Osteocyte (in vitro differentiated cells): ENCODE results near the gene AGFG2. TPM values are rescaled to one million over a fixed set of nuclear protein-coding genes. Genes with fewer than 3 reads are reported as not detected.

Experiments used
- DNase-seq: peaks from one replicate; pipeline ENCODE4 v3.0.0; 2021; ENCODE audit warnings: mixed read lengths; ENCODE audit not compliant: unreplicated experiment; ENCODE audit errors: extremely low spot score
- H3K27ac Mint-ChIP-seq: one replicate; pipeline ENCODE4 v1.8.0; 2021; ENCODE audit warnings: mild to moderate bottlenecking, mixed read lengths; ENCODE audit not compliant: unreplicated experiment
- H3K27me3 Mint-ChIP-seq: one replicate; pipeline ENCODE4 v1.8.0; 2021; ENCODE audit warnings: mixed read lengths; ENCODE audit not compliant: unreplicated experiment
- H3K36me3 Mint-ChIP-seq: one replicate; pipeline ENCODE4 v1.8.0; 2021; ENCODE audit warnings: mixed read lengths; ENCODE audit not compliant: unreplicated experiment
- H3K4me1 Mint-ChIP-seq: one replicate; pipeline ENCODE4 v1.8.0; 2021; ENCODE audit warnings: mixed read lengths; ENCODE audit not compliant: unreplicated experiment
- H3K4me3 Mint-ChIP-seq: one replicate; pipeline ENCODE4 v1.8.0; 2021; ENCODE audit warnings: mild to moderate bottlenecking, moderate library complexity, mixed read lengths; ENCODE audit not compliant: unreplicated experiment
- H3K9me3 Mint-ChIP-seq: one replicate; pipeline ENCODE4 v1.8.0; 2021; ENCODE audit warnings: mixed read lengths; ENCODE audit not compliant: unreplicated experiment
- total RNA-seq: library from RNA; stranded (reverse); gene quantifications from 2 replicates; pipeline ENCODE4 v1.2.1, GENCODE V29; 2021
- TF ChIP-seq, protein P1 (sequence below): fragments of 200-600 bp; sonication (generic); IDR thresholded peaks from 2 replicates; pipeline ENCODE4 v1.5.0; 2021; ENCODE audit warnings: antibody characterized with exemption, mild to moderate bottlenecking, moderate library complexity

AGFG2 gene
- total RNA-seq, 1 donor from 2014 or later: 10.8 TPM

DNA sequence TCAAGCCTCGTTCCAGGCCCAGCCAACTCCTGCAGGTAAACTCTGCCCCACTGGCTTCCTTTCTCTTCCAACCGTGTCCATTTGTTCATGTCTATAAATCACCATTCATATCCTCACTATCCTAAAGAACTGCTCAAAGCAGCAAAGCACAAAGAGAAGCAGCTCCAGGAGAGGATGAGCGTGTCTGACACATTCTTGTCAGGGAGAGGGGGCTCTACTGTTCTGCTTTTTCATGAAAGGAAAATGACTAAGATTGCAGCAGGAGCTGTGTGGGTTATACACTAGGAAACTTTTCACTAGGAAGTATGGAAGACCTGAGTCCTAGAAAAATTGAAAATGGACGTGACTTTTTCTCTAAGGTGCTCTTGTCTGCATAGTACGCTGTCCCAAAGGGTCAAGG lies 16.7 kb downstream of the AGFG2 start:
- DNase-seq: no peak
- H3K4me1 Mint-ChIP-seq: no peaks in the 10 kb centered on the region
- TF ChIP-seq, protein P1, sequence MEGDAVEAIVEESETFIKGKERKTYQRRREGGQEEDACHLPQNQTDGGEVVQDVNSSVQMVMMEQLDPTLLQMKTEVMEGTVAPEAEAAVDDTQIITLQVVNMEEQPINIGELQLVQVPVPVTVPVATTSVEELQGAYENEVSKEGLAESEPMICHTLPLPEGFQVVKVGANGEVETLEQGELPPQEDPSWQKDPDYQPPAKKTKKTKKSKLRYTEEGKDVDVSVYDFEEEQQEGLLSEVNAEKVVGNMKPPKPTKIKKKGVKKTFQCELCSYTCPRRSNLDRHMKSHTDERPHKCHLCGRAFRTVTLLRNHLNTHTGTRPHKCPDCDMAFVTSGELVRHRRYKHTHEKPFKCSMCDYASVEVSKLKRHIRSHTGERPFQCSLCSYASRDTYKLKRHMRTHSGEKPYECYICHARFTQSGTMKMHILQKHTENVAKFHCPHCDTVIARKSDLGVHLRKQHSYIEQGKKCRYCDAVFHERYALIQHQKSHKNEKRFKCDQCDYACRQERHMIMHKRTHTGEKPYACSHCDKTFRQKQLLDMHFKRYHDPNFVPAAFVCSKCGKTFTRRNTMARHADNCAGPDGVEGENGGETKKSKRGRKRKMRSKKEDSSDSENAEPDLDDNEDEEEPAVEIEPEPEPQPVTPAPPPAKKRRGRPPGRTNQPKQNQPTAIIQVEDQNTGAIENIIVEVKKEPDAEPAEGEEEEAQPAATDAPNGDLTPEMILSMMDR: no peak
- no peaks in the 10 kb centered on the region for H3K27me3 Mint-ChIP-seq
- H3K4me3 Mint-ChIP-seq: no peak overlapping the region
- H3K27ac Mint-ChIP-seq: no peak overlapping the region
- H3K9me3 Mint-ChIP-seq: no peaks in the 10 kb centered on the region
- peaks cover 6% of the 10 kb centered on the region for H3K36me3 Mint-ChIP-seq

DNA sequence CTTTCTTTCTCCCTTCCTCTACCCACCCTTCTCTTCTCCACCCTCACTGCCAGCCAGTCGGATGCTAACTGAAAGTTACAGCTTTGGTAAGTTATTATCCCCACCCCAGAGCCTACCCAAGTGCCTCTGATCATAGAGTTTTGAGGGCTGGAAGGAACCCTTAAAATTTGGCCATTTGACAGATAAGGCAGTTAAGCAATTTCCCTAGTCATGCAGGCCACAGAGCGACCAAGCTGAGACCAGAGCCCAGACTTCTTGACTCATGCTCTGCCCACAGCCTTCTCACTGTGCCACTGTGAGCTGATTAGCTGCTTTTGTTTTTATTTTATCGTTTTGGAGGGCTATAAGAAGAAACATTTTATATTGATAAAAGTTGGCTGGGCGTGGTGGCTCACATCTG lies 17.5 kb downstream of the AGFG2 start:
- H3K27ac Mint-ChIP-seq: no peak overlapping the region
- H3K36me3 Mint-ChIP-seq: peaks cover 6% of the 10 kb centered on the region
- no peaks in the 10 kb centered on the region for H3K9me3 Mint-ChIP-seq
- no peak overlapping the region for H3K4me3 Mint-ChIP-seq
- DNase-seq: no peak
- no peaks in the 10 kb centered on the region for H3K4me1 Mint-ChIP-seq
- TF ChIP-seq, protein P1: no peak
- no peaks in the 10 kb centered on the region for H3K27me3 Mint-ChIP-seq

GRCh38 chr7:100559127-100559526 lies 20.1 kb downstream of the AGFG2 start:
- no peak overlapping the region for H3K27ac Mint-ChIP-seq
- H3K9me3 Mint-ChIP-seq: no peaks in the 10 kb centered on the region
- H3K36me3 Mint-ChIP-seq: peaks cover 2% of the 10 kb centered on the region
- H3K4me1 Mint-ChIP-seq: peaks cover 2% of the 10 kb centered on the region
- H3K4me3 Mint-ChIP-seq: no peak overlapping the region
- TF ChIP-seq, protein P1: no peak
- no peak for DNase-seq
- no peaks in the 10 kb centered on the region for H3K27me3 Mint-ChIP-seq

- H3K27ac Mint-ChIP-seq: no peak overlapping the region
- no peaks in the 10 kb centered on the region for H3K9me3 Mint-ChIP-seq
- TF ChIP-seq, protein P1: no peak
- no peak for DNase-seq
- no peak overlapping the region for H3K4me3 Mint-ChIP-seq
- no peaks in the 10 kb centered on the region for H3K36me3 Mint-ChIP-seq
- peaks cover 2% of the 10 kb centered on the region for H3K4me1 Mint-ChIP-seq
- no peaks in the 10 kb centered on the region for H3K27me3 Mint-ChIP-seq
These were observed 22.6 kb downstream of the AGFG2 start for GRCh38 chr7:100561491-100562194.

DNA sequence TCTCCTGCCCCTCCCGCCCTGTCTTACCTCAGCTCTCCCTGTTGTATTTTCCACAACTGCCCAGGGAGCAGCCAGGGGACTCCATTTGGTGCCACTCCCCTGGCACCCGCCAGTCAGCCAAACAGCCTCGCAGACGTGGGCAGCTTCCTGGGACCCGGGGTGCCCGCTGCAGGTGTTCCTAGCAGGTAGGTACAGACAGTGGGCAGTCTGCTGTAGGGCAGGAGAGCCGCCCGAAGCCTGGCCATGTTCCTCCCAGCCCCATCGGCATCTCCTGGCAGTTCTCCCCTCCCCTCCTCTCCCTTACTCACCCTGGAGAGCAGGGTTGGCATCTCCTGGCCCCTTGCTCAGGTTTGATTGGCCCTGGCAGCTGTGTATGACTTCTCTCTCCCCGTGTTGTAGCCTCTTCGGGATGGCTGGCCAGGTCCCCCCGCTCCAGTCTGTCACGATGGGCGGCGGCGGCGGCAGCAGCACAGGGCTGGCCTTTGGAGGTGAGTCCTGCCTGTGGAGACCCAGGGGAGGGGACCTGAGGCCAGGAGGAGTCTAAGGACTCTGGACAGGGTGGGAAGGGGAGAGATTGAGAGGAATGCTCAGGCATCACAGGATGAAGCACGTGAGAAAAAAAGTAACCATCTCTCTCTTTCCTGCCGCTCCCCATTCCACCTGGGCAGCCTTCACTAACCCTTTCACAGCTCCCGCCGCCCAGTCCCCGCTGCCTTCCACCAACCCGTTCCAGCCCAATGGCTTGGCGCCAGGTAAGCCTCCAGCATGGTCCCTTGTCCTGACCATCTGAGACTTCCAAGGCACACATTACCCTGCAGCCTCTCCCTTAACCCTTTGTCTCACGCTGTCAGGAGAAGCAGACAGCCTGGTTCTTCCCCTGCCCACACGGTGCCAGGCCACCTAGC lies 23.4 kb downstream of the AGFG2 start:
- no peak for DNase-seq
- TF ChIP-seq, protein P1: no peak
- no peaks in the 10 kb centered on the region for H3K9me3 Mint-ChIP-seq
- peaks cover 2% of the 10 kb centered on the region for H3K4me1 Mint-ChIP-seq
- no peaks in the 10 kb centered on the region for H3K36me3 Mint-ChIP-seq
- no peak overlapping the region for H3K27ac Mint-ChIP-seq
- no peaks in the 10 kb centered on the region for H3K27me3 Mint-ChIP-seq
- no peak overlapping the region for H3K4me3 Mint-ChIP-seq
